GM21367 (cell line): Measurements from ENCODE around the gene LRRC4.

ENCODE experiments used
- ATAC-seq: cut with Tn5 transposase; IDR thresholded peaks from one replicate; pipeline ENCODE4 v1.9.1; 2021; ENCODE audit not compliant: unreplicated experiment

Gene LRRC4

DNA sequence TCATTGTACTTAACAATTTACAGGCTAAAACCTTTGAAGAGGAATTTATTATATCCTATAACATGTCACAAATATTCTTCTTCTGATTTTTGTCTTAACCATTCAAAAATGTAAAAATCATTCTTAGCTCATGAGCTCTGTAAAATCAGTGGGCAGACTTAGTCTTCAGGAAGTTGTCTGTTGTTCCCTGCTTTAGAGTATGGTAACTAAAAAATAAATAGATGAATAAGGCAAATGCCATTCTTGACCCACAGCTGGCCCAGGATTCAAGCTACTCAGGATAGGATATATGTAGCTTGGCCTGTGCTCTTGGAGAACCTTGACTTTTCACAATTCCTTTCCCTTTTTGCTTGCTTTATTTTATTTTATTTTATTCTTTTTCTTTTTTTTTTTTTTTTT, 51.5 kb downstream of the LRRC4 start:
- ATAC-seq, result no peak

DNA sequence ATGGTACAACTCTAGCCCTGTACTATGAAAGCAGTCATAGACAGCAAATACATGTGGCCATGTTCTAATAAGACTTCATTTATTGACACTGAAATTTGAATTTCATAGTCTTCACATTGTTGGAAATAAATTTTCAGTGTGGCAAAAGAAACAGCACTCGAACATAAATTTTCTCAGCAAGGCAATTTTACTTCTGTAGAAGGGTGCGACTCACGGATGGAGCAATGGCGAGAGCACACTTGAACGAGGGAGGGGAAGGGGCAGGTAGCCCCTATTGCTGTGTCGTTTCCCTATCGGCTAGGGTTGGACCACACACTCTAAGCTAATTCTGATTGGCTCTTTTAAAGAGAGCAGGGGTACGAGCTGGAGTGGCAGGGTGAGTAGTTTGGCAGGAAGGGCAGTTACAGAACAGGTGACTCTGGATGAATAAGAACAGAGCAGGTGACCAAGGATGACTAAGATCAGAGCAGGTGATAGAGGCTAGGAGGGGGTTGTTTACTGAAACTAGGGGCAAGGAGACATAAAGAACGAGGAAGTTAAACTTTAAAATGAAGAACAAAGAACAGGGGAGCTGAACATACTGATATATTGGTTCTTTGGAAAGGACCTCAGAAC, 52.0 kb downstream of the LRRC4 start:
- ATAC-seq, result no peak

DNA sequence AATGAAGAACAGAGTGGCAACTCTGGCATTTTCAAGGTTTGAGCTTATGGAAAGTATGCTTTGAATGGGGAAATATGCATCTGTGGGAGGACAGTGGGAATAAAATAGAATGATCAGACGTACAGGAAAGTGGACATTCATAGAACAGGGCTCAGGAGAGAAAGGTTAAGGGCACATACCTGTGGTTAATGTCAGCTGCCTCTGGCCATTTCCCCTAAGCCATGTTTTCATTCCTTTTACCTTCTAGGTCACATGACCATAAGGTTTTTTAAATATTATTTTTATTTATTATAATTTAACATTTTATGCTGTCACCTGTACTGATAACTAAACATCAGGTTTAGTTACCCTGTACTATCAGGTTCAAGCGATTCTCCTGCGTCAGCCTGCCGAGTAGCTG, 52.8 kb downstream of the LRRC4 start:
- no peak for ATAC-seq
